ENCODE results near the gene ERLEC1. TPM values are rescaled to one million over a fixed set of nuclear protein-coding genes. Genes with fewer than 3 reads are reported as not detected.

The ERLEC1 gene
- total RNA-seq, 4 donors from 2014 or later: 30.9 to 86.1 (median 36.5) TPM

DNA sequence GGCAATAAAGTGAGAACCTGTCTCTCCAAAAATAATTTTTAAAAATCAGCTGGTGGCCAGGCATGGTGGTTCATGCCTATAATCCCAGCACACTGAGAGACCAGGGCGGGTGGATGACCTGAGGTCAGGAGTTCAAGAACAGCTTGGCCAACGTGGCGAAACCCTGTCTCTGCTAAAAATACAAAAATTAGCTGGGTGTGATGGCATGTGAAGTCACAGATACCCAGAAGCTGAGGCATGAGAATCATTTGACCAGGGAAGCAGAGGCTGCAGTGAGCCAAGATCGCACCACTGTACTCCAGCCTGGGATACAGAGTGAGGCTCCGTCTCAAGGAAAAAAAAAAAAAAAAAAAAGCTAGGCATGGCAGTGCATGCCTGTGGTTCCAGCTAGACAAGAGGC lies 80.3 kb downstream of the ERLEC1 start:
- WGBS: 93% methylated on average over 5 of the region's 5 CpGs
- H3K27ac ChIP-seq: no peak overlapping the region
- peaks cover 4% of the 10 kb centered on the region for H3K4me1 ChIP-seq
- no peaks in the 10 kb centered on the region for H3K27me3 ChIP-seq
- H3K4me3 ChIP-seq: no peak overlapping the region
- TF ChIP-seq EP300 (IDR thresholded peaks at IDR 0.05): no peak
- no peak for TF ChIP-seq POLR2AphosphoS5 (IDR thresholded peaks at IDR 0.05)
- TF ChIP-seq, protein P1, sequence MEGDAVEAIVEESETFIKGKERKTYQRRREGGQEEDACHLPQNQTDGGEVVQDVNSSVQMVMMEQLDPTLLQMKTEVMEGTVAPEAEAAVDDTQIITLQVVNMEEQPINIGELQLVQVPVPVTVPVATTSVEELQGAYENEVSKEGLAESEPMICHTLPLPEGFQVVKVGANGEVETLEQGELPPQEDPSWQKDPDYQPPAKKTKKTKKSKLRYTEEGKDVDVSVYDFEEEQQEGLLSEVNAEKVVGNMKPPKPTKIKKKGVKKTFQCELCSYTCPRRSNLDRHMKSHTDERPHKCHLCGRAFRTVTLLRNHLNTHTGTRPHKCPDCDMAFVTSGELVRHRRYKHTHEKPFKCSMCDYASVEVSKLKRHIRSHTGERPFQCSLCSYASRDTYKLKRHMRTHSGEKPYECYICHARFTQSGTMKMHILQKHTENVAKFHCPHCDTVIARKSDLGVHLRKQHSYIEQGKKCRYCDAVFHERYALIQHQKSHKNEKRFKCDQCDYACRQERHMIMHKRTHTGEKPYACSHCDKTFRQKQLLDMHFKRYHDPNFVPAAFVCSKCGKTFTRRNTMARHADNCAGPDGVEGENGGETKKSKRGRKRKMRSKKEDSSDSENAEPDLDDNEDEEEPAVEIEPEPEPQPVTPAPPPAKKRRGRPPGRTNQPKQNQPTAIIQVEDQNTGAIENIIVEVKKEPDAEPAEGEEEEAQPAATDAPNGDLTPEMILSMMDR (IDR thresholded peaks at IDR 0.05): no peak
- no peak for TF ChIP-seq POLR2A (IDR thresholded peaks at IDR 0.05)
- DNase-seq (ENCODE audit: low spot score in 2 of 2): no peak
- H3K9me3 ChIP-seq: no peaks in the 10 kb centered on the region
- H3K36me3 ChIP-seq: peaks cover 68% of the 10 kb centered on the region

DNA sequence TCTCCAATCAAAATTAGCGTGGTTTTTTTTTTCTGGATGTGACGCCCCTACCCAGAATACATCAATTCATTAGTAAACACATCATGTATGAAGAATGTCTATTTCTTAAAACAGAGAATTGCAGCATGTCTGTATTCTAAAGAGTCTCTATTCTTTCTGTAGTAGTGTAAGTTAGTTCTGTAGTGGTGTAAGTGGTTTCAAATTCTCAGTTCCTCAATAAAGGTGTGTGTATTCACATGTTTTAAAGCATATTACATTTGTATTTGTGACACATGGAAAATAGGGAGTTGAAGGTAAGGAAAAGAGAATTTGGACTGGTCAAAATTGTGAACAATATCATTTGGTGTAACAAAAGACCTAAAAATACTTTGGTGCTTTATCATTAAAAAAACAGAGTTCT lies 80.9 kb downstream of the ERLEC1 start:
- Histone ChIP-seq H3K36me3 (peaks cover 68% of the 10 kb centered on the region), H3K9me3 (no peaks in the 10 kb centered on the region), H3K27me3 (no peaks in the 10 kb centered on the region), H3K4me3 (no peak overlapping the region), H3K27ac (no peak overlapping the region), H3K4me1 (peaks cover 4% of the 10 kb centered on the region)
- DNase-seq (ENCODE audit: low spot score in 2 of 2): no peak
- WGBS: 96% methylated on average over 2 of the region's 2 CpGs
- TF ChIP-seq, protein P1 (IDR thresholded peaks at IDR 0.05): no peak
- TF ChIP-seq POLR2AphosphoS5 (IDR thresholded peaks at IDR 0.05) (no peak), EP300 (IDR thresholded peaks at IDR 0.05) (no peak), POLR2A (IDR thresholded peaks at IDR 0.05) (no peak)

Other genes with a start within 250 kb of the ERLEC1 start
- 1 to 10 TPM; 1.4 to 6.4 (median 3.0) TPM for gene CHAC2, start 19.2 kb upstream of the ERLEC1 start, total RNA-seq
- gene ASB3, start 91 bp upstream of the ERLEC1 start, total RNA-seq: 10 to 100 TPM in 3 of 4 donors, 1 to 10 TPM in 1; 9.8 to 28.8 (median 12.6) TPM
- 1 to 10 TPM; 4.5 to 6.7 (median 5.0) TPM for gene GPR75, start 72.9 kb downstream of the ERLEC1 start, total RNA-seq
- gene PSME4, start 183.9 kb downstream of the ERLEC1 start, total RNA-seq: 10 to 100 TPM; 39.1 to 66.1 (median 48.5) TPM

All from suprapubic skin (tissue), 4 donors.